GM13977 (cell line): ENCODE data around the gene DNAJC12.
"Not testable (repeated sequence)": the region's sequence is repeated elsewhere in the genome, so short reads cannot be mapped to it uniquely, and the experiment has no call there.

Source experiments
- DNase-seq: peaks from one replicate; pipeline ENCODE4 v3.0.0; 2012; ENCODE audit warnings: low spot score
- CTCF ChIP-seq: IDR thresholded peaks from 2 replicates; pipeline ENCODE4 v1.5.1; 2012; ENCODE audit warnings: mild to moderate bottlenecking, control low read depth; ENCODE audit not compliant: insufficient read depth; ENCODE audit errors: extremely low read depth, missing control alignments
- in situ Hi-C: fragments of 300-500 bp; cut with MboI; formaldehyde crosslinking; loops from one replicate; pipeline ENCODE4 v1.12.0; 2022; ENCODE audit warnings: low sequenced_read_pairs, low pct_unique_long_range_greater_than_20kb, mixed read lengths, inconsistent platforms; ENCODE audit not compliant: unreplicated experiment

DNAJC12 gene

GRCh38 chr10:67770537-67770936 is 67.5 kb downstream of the DNAJC12 start:
- in situ Hi-C loops, result no loop called here
- DNase-seq, result no peak
- TF ChIP-seq CTCF, result no peak

GRCh38 chr10:67767244-67767643 is 70.7 kb downstream of the DNAJC12 start:
- no peak for DNase-seq
- TF ChIP-seq CTCF, result no peak
- in situ Hi-C loops, result no loop called here

GRCh38 chr10:67764012-67764822 is 73.8 kb downstream of the DNAJC12 start:
- DNase-seq, result peak; percentile 74
- in situ Hi-C loops, result no loop called here
- TF ChIP-seq CTCF, result no peak

GRCh38 chr10:67763499-67764011 is 74.4 kb downstream of the DNAJC12 start:
- in situ Hi-C loops, result no loop called here
- peak; percentile 58 for DNase-seq
- TF ChIP-seq CTCF, result no peak

GRCh38 chr10:67762567-67762966 is 75.4 kb downstream of the DNAJC12 start:
- in situ Hi-C loops, DNase-seq: not testable (repeated sequence)

- DNase-seq, result no peak
- TF ChIP-seq CTCF, result no peak
- in situ Hi-C loops, result no loop called here
Observed at GRCh38 chr10:67760272-67760671, 77.7 kb downstream of the DNAJC12 start.
